ENCODE data around the gene COL4A1.

Gene COL4A1

DNA sequence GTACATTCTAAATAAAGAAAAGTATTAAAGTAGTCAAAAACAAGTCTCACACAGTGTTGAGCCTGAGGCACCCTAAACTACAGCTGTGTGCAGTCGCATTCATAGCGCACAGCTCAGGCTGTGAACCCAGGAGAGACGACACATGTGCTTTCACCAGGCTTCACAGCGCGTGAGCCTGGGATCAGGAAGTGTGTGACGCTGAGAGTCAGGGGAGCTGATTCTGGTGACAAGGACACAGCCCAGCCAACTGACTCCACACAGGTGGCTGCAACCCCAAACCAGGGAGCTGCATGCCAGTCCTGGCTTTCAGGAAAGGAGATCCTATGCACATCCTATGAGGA, 41.6 kb downstream of the COL4A1 start:
- no peaks in the 10 kb centered on the region for H3K79me2 ChIP-seq (ENCODE audit: low read length)
- no peaks in the 10 kb centered on the region for H4K20me1 ChIP-seq (ENCODE audit: insufficient read depth, low read length)
- no peak overlapping the region for H2AFZ ChIP-seq (ENCODE audit: low read length)
- no peak overlapping the region for H3K9ac ChIP-seq (ENCODE audit: low read length)
- H3K4me2 ChIP-seq (ENCODE audit: low read depth, low read length), result no peak overlapping the region
- H3K27ac ChIP-seq (ENCODE audit: low read length), result no peak overlapping the region
- no peaks in the 10 kb centered on the region for H3K9me3 ChIP-seq (replicated peaks; ENCODE audit: insufficient read depth, low read length)
- H3F3A ChIP-seq (ENCODE audit: insufficient read depth, low read length), result no peaks in the 10 kb centered on the region
- H3K36me3 ChIP-seq (replicated peaks; ENCODE audit: insufficient read depth, low read length), result no peaks in the 10 kb centered on the region
- no peaks in the 10 kb centered on the region for H3K9me2 ChIP-seq (replicated peaks; ENCODE audit: insufficient read depth, low read length)
- H3K4me1 ChIP-seq (ENCODE audit: low read length), result no peaks in the 10 kb centered on the region
- TF ChIP-seq, protein P1, sequence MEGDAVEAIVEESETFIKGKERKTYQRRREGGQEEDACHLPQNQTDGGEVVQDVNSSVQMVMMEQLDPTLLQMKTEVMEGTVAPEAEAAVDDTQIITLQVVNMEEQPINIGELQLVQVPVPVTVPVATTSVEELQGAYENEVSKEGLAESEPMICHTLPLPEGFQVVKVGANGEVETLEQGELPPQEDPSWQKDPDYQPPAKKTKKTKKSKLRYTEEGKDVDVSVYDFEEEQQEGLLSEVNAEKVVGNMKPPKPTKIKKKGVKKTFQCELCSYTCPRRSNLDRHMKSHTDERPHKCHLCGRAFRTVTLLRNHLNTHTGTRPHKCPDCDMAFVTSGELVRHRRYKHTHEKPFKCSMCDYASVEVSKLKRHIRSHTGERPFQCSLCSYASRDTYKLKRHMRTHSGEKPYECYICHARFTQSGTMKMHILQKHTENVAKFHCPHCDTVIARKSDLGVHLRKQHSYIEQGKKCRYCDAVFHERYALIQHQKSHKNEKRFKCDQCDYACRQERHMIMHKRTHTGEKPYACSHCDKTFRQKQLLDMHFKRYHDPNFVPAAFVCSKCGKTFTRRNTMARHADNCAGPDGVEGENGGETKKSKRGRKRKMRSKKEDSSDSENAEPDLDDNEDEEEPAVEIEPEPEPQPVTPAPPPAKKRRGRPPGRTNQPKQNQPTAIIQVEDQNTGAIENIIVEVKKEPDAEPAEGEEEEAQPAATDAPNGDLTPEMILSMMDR (IDR thresholded peaks at IDR 0.05; ENCODE audit: low read length), result no peak
- TF ChIP-seq EZH2phosphoT487 (IDR thresholded peaks at IDR 0.05; ENCODE audit: low read length), result no peak
- no peak for DNase-seq
- H3K27me3 ChIP-seq (replicated peaks; ENCODE audit: insufficient read depth, low read length), result no peaks in the 10 kb centered on the region
- no peak overlapping the region for H3K4me3 ChIP-seq (ENCODE audit: low read length)

GRCh38 chr13:110264685-110265275, 42.2 kb downstream of the COL4A1 start:
- H3K27ac ChIP-seq (ENCODE audit: low read length), result no peak overlapping the region
- TF ChIP-seq, protein P1 (IDR thresholded peaks at IDR 0.05; ENCODE audit: low read length), result no peak
- no peak for TF ChIP-seq EZH2phosphoT487 (IDR thresholded peaks at IDR 0.05; ENCODE audit: low read length)
- TF ChIP-seq EZH2 (optimal IDR thresholded peaks at IDR 0.05; ENCODE audit: low read depth, low read length), result no peak

GRCh38 chr13:110263888-110264287, 43.1 kb downstream of the COL4A1 start:
- no peaks in the 10 kb centered on the region for H3F3A ChIP-seq (ENCODE audit: insufficient read depth, low read length)
- no peaks in the 10 kb centered on the region for H3K9me3 ChIP-seq (replicated peaks; ENCODE audit: insufficient read depth, low read length)
- no peaks in the 10 kb centered on the region for H3K27me3 ChIP-seq (replicated peaks; ENCODE audit: insufficient read depth, low read length)
- DNase-seq, result no peak
- no peaks in the 10 kb centered on the region for H3K36me3 ChIP-seq (replicated peaks; ENCODE audit: insufficient read depth, low read length)
- H3K27ac ChIP-seq (ENCODE audit: low read length), result no peak overlapping the region
- no peak overlapping the region for H3K9ac ChIP-seq (ENCODE audit: low read length)
- no peaks in the 10 kb centered on the region for H3K79me2 ChIP-seq (ENCODE audit: low read length)
- H2AFZ ChIP-seq (ENCODE audit: low read length), result no peak overlapping the region
- no peak overlapping the region for H3K4me2 ChIP-seq (ENCODE audit: low read depth, low read length)
- TF ChIP-seq, protein P1 (IDR thresholded peaks at IDR 0.05; ENCODE audit: low read length), result no peak
- TF ChIP-seq EZH2 (optimal IDR thresholded peaks at IDR 0.05; ENCODE audit: low read depth, low read length) (no peak), EZH2phosphoT487 (IDR thresholded peaks at IDR 0.05; ENCODE audit: low read length) (no peak)
- no peak overlapping the region for H3K4me3 ChIP-seq (ENCODE audit: low read length)
- no peaks in the 10 kb centered on the region for H4K20me1 ChIP-seq (ENCODE audit: insufficient read depth, low read length)
- H3K9me2 ChIP-seq (replicated peaks; ENCODE audit: insufficient read depth, low read length), result no peaks in the 10 kb centered on the region
- H3K4me1 ChIP-seq (ENCODE audit: low read length), result no peaks in the 10 kb centered on the region

More at GRCh38 chr13:110264685-110265275, 42.2 kb downstream of the COL4A1 start:
- H4K20me1 ChIP-seq (ENCODE audit: insufficient read depth, low read length), result no peaks in the 10 kb centered on the region
- no peaks in the 10 kb centered on the region for H3K9me3 ChIP-seq (replicated peaks; ENCODE audit: insufficient read depth, low read length)
- H3K4me3 ChIP-seq (ENCODE audit: low read length), result no peak overlapping the region
- no peak for DNase-seq
- H3K9me2 ChIP-seq (replicated peaks; ENCODE audit: insufficient read depth, low read length), result no peaks in the 10 kb centered on the region
- no peak overlapping the region for H2AFZ ChIP-seq (ENCODE audit: low read length)
- H3K4me1 ChIP-seq (ENCODE audit: low read length), result no peaks in the 10 kb centered on the region
- no peak overlapping the region for H3K4me2 ChIP-seq (ENCODE audit: low read depth, low read length)
- H3K9ac ChIP-seq (ENCODE audit: low read length), result no peak overlapping the region
- no peaks in the 10 kb centered on the region for H3F3A ChIP-seq (ENCODE audit: insufficient read depth, low read length)
- no peaks in the 10 kb centered on the region for H3K36me3 ChIP-seq (replicated peaks; ENCODE audit: insufficient read depth, low read length)
- no peaks in the 10 kb centered on the region for H3K27me3 ChIP-seq (replicated peaks; ENCODE audit: insufficient read depth, low read length)
- no peaks in the 10 kb centered on the region for H3K79me2 ChIP-seq (ENCODE audit: low read length)

Measured in MM.1S (cell line).